GDM1 (cell line): ENCODE measurements around the gene ZNF407.

Source experiments
- DNase-seq: peaks from one replicate; lab custom pipeline; 2025; lab: John Stamatoyannopoulos, UW

ZNF407 gene

DNA sequence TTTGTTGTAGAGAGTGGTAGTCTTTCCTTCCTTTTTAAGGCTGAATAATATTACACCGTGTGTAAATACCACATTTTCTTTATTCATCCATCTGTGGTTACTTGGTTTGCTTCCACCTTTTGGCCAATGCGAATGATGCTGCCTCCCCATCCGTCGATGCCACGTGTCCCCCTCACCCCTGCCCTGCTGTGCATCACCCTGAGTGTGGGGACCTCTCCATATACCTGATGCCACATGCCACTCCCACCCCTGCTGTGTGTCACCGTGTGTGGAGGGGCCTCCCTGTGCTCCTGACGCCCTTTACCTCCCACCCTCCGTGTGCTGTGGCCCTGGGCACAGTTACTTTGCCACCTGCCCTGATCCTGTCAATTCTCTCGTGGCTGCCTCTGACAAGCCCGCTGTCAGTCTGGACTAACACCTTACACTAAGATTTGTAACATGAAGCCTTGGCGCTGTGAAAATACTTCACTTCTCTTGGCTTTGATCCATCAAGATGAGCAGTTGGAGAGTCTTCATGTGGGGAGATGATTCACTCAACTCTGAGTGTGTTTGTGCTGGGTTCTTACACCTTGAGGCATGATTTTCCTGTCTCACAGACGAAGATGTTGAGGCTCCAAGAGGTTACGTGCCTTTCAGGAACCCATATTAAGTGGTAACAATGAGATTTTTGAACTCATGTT is 234.0 kb downstream of the ZNF407 start:
- DNase-seq = no peak

DNA sequence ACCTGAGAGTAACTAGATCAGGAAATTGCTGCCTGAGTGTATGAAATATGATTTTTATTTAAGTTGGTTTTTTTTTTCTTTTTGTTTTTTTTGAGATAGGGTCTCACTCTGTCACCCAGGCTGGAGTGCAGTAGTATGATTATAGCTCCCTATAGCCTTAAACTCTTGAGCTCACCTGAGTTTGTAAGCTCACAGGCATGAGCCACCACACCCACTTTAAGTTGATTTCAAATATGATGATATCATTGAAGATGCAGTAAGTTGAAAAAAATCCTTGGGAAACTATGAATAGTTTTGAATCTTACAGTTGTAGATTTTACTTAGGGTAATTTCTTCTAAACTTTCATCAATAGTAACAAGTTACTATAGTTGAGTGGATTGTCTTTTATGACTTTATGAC is 234.7 kb downstream of the ZNF407 start:
- no peak for DNase-seq

DNA sequence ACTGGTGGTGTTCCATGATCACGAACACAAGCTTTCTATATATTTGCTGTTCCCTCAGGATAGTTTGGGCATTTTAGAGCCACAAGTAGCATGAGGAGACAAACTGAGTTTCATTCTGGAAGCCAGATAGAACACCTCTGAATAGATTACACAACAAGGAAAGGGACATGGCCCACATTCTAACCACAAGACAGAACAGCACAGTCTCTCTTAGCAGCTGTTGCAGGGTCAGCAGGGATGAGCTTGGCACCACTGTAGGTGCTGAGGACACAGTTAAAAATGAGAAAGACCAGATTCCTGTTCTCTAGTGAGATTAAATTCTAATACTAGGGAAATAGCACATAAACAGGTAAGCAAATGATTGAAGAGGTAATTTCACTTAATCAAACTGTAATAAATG is 235.3 kb downstream of the ZNF407 start:
- DNase-seq = no peak

DNA sequence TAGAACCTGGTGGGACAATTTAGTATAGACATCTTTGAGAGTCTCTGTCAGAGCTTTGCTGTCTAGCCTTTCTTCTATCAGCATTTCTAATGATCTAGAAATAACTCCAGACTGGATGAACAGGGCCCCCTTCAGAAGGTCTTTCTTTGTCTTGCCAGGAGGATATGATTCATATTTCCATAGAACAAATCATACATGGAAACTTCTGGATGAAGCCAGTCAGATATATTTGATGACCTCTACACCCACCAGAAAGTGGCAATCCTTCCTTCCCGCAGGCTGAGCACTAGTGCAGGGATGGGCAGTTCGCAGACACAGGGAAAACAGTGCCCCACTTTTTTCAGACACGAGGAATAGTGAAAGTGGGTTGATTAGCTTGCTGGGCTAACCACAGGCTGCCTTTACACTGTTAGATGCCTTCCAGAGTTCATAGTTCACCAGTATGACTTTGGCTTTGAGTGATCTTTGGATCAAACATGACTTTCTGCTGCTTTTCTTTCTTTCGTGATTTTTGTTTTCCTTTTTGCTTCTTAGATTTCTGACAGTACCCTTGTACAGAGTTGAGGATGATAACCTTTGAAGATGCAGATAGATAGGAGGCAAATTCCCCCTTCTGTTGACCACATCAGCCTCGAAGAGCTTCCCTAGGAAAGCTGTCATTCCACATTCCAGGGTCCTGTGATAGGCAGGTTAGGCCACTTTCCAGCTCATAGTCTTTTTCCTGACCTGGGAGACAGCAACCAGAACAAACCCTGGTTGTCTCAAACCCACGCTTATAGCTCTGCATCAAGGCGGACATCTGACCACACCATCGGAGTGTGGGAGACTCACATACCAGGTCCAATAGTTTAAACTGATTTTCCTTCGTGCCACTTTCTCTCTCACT is 237.0 kb downstream of the ZNF407 start:
- DNase-seq = no peak

DNA sequence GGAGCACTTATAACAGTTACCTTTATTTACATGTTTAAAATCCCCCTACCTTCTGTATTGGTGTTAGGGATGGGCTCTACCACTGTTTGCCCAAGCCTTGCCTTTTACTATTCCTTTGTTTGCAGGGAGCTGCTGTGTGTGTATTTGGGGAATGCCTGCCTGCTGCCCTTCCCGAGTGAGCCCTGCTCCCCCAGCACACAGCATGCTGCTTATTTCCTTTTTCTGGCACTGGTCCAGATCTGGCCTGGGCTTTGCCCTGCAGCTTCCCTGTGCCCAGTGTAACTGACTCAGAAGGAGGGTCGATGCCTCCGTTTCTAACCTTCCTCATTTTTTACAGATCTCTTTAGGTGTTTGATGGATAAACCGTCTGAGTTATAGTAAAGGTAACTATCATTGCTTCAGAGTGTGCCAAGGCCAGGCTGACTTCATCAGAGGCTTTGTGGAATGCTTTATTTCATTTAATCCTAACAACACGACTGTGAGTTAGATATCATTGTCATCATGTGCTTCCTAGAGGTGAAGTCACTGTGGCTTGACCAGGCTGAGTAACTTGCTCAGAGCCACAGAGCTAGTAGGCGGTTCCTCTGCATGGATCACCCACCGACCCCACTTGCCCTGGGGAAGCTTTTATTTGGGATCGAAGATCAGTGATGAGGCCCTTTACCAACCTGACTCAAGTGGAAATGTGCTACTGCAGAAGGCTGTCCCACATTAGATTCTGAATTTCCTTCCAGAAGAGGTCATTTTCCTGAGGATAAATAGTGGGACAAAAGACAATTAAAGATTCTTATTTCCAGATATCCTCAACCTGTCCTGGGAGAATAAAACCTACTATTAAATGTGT is 238.8 kb downstream of the ZNF407 start:
- DNase-seq = peak; percentile 15

DNA sequence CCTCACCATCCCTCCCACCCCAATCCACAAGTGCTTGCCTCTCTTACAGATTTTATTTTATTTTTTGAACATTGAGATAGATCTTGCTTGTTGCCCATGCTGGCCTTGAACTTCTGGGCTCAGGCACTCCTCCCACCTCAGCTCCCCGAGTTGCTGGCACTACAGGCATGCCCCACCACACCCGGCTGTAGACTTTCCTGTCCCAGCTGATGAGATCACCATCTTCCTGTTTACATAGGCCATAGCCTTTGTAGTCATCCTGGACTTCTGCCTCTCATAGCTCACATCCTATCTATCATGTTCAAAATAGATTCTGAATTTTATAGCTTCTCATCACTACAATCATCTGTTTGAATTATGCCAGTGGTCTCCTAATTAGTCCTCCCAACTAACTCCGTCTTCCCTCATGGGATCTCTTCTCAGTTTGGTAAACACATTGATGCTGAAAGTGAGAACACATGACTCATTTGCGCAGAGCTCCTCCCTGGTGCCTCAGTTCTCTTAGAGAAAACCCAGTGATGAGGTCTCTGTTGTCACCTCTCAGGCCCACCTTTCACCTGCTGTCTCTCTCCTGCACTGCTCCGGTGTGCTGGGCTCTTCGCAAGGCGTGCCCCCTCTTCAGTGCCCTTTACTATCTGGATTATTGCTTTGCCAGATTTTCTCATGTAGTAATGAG is 243.0 kb downstream of the ZNF407 start:
- DNase-seq = no peak

DNA sequence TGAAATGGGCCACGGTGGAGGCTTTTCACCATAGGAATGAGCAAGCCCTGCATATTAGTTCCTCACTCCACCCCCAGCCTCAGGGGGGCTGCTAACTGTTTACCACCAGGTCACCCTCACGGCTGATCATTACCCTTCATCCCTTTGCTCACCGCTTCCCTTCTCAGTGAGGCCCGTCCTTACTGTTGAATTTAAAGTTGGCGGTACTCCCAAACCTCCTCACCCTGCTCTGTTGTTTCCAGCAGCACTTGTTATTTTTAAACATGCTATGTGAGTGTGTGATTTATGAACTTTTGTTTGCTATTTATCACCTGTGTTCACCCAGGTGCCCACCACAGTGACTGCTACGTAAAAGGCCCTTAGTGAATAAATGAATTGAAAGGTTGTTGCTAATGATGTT is 243.6 kb downstream of the ZNF407 start:
- DNase-seq = no peak

DNA sequence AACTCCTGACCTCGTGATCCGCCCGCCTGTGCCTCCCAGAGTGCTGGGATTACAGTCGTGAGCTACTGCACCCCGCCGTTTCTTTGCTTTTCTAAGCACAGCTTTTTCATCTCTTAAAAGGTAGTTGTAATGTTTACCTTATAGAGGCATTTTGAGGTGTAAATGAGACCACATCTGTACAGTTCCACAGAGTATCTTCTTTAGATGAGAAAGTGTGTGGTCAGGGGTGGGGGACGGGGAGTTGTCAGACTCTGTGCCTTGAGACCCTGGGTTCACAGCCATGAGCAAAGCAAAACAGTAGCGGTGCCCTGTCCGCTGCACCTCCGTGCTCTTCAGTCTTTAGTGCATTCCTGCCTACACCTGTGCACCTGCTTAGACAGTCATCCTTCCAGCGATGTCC is 251.6 kb downstream of the ZNF407 start:
- no peak for DNase-seq

DNA sequence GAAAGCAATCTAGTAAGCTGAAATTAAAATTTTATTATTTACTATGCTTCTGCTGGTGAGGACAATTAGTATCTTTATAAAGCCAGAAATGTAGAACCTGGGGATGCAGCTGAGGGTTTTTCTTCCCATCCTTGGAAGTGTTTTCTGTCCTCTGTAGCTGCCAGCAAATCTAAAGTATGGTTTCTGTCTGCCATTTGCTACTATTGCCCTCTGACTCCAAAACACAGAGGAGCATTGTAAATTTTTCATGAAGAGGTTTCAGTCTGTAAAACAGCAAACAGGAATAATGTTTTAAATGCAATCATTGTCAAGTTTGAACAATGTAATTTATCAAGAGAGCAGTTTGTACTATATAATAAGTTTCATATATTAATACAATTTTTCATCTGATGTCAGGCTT is 258.8 kb downstream of the ZNF407 start:
- DNase-seq = no peak

DNA sequence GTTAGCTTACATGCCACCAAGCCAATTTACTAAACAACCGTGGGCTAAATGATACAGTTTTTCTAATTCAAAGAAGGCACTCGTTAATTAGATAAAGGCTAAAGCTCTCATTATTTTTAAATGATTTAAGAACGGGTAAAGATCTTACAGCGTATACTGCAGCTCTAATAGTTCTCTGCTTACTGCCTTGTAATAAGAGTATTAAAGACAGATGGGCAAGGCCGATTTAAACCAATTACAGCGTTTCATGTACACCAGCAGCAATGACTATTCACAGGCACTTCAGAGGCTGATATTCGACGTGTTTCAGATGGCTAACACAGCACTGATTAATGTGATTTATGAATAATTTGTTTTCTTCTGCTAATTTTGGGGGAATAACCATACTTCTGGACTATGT is 259.3 kb downstream of the ZNF407 start:
- DNase-seq = no peak

DNA sequence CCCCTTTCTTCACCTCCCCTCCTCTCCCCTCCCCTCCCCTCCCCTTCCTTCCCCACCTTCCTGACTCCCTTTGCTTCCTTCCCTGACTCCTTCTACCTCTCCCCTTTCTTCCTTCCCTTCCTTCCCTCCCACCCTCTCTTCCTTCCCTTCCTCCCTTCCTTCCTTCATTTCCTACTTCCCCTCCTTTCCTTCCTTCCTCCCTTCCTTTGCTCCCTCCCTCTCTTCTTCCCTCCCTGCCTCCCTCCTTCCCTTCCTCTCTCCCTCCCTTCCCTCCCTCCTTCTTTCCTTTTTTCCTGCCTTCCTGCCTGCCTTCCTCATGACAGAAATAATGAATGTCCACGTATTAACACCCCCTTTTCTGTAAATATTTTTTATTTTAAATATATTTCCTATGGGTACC is 260.2 kb downstream of the ZNF407 start:
- no peak for DNase-seq

DNA sequence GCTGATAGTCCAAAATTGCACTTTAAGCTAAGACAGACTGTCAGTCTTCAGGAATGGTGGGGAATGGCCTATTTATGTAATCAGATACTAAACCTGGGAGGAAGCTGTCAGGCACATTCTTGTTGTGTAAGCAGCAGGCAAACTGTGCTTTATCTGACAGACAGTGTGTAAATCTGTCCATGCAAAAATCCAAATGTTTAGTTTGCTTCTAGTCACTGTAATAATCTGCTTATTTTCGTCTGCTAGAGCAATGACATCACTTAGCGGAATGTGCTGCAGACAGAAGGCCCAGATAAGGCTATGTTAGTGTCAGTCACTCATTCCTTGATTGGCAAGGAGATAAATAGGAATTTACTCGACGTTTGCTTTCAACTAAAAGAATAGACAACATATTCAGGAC is 263.5 kb downstream of the ZNF407 start:
- DNase-seq = no peak

DNA sequence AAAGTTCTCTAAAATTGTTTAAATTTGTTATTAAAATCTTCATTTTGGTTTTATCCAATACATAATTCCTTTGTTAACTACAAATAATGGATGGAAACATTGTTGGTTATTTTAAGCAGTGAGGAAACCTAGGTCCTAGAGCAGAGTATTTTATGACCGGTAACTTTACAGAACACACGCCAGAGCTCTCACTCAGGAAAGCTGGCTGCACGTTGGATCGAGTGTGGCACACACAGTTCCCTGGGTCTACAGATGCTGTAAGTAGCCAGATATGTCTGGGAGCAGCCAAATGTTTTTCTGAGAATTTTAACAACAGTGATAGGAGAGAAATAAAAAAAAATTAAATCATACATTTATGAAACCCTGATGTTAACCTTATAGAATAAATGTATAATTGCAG is 264.4 kb downstream of the ZNF407 start:
- no peak for DNase-seq

DNA sequence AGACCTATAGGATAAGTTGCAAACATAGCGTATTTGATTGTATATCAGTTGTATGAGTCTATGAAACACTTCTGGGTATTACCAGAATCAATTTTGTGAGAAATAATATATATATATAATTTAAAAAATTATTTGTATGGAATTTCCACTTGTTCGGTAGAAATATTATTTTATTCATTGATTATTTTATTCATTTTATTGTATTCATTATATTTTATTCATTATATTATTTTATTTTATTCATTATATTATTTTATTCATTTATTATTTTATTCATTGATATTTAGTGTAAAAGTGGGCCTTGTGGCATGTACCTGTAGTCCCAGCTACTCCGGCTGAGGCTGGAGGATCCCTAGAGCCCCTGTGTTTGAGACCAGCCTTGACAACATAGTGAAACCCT is 268.9 kb downstream of the ZNF407 start:
- DNase-seq = no peak

DNA sequence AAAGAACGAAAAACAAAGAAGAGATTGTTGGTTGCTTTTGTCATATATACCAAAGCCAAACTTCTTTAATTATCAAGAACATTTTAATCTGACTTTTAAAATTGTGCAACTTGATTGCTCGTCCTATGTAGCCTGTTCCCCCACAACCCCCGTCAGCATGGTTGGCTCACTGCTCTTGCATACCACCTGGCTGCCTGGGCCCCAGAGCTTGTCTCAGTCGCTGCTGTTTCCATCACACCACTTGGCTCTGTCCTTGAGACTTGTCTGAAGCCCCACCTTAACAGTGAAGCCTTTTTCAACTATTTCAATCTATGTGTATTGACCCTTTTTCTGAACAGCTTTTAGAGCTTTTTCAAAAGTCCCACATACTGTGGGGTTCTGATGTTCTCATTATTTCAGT is 270.8 kb downstream of the ZNF407 start:
- no peak for DNase-seq

DNA sequence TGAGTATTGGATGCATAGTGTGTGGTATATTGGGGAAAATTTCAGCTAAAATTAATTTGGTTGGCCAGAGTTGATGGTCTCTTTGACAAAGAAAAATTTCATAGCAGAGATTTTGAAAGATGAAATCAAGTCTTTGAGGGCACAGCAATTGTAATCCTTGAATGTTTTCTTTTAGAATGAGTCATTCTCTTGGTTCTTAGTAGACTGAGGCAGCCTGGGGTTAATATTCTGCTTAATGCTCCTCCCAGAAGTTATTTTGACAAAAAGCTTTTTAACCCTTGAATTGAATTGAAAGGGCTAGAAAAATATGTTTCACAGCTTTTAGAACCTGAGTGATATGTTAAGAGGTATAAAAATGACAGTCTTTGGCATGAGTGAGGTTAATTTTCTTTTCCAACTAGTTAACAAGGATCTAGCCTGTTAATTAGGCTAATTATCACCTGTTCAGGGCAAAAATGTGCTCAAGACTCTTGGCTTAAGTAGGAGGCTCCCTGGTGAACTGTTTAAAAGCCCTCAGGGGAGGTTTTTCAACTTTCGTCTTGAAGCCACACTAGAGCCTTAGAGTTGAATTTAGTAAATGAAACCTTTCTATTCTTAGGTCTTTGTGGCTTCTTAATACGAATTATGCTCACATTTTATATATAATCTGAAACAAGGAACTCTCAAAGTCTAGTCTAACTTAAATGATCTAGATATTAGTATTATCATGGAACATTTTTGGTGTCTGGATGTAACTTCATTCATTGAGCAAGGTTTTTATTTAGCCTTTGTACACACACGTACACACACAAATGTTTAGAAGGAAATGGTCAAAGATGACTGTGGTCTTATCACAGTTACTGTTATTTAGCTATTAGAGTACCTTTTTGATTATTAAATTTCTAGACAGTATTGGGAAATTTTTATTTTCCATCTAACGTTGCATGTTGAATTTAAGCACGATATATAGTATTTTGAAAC is 272.5 kb downstream of the ZNF407 start:
- no peak for DNase-seq

DNA sequence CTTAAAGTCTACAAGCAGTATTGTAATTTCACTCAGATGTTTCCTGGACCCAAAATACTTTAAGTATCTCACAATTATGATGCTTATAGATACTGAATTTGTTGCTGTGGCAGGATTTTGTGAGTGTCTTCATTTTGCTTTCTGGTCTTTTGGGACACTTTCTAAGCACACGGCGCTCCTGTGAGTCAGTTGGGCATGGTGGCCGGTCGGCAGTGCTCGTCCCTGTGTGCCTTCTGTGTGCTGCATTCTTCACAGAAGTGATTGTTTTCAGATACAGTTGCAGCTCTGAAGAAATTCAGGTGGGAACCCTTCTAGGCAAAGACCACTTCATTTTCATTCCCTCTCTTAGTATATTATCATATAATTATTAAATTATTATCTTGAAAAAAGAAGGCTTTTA is 273.3 kb downstream of the ZNF407 start:
- no peak for DNase-seq

DNA sequence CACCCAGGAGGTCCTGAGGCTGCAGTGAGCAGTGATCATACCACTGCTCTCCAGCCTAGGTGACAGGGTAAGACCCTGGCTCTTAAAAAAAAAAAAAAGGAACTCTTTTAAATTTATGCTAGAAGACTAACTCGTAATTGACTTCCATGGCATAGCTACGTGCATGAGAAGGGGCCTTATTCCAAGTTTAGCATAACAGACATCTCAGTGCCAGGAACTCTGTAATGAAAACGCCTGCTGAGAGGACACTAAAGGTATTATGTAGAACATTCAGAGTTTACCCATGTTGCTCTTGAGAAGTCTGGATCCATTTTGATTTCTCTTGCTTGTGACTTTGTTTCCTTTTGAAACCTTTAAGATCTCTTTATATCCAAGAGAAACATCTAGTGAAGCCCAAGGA is 276.0 kb downstream of the ZNF407 start:
- DNase-seq = no peak

DNA sequence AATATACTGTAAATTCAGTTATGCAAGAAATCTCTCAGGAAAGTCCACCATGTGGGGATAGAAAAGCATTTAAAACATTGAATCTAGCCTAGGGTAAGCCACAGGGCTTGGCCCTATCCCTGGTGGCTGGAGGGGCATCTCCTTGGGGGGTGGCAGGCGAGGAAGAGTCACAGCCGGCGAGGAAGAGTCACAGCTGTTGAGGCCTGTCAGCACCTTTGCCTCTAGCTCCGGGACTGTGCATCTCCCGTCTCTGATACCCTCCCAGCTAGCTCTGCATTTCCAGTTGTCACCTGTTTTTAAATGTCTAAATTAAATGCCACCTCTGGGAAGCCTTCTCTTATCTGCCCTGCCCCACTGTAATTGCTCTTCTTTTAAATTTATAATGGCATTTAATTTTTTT is 276.7 kb downstream of the ZNF407 start:
- no peak for DNase-seq

DNA sequence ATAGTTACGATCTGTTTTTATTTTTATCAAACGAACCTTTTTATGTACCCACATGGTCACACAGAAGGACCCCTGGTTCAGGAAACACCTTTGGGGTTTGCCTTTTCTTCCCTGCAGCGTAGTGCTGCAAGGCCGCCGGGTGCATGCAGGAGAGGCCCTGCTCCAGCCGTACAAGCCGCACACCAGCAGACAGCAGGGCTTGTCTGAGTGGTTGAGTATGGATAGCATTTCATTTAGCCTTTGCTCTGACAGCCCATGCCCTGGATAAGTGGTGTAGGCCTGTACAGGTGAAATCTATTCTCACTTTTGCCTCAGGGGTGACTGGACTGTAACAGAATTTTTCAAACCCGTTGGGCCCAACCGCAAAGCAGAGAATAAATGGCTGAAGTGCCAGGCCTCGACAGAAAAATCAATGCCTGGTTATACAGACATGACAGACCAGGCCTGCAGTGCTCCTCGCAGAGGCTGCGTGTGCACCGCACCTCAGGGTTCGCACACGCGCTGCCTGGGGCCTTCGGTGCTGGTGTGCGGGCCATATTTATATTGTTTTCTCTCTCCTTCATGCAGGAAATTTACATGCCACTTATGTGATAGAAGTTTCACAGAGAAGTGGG is 279.1 kb downstream of the ZNF407 start:
- no peak for DNase-seq

DNA sequence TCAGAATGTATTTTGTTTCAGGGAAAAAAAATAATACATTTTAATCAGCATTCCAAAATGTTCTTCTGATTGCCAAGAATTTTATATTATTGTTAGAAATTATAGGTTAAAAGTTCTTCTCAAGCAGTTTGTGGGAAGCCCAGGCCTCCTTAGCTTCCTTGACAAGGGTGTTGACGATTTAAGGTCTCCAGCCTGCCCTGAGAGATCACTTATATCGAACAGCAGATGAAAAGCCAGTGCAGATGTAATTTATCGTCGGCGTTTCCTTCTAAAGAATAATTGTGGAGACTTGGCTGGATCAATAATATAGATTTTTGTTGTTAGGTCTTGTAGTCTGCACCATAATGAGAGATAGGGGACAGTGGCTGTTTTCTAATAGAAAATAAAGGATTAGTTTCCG is 280.6 kb downstream of the ZNF407 start:
- DNase-seq = no peak
